PC-3 (cell line): ENCODE results near the gene PTPRH. TPM values are rescaled to one million over a fixed set of nuclear protein-coding genes. Genes with fewer than 3 reads are reported as not detected.

ENCODE experiments used
- ATAC-seq: fragments of 200-7000 bp; cut with Tn5 transposase; 2 replicates; pipeline ENCODE4 v1.9.1; 2020; ENCODE audit warnings: mild to moderate bottlenecking, moderate library complexity
- BruUV-seq: library from RNA; stranded (reverse); fragments of 400-500 nt; replicated peaks from 2 replicates; lab custom pipeline; 2021; lab: Mats Ljungman, UMichigan
- CTCF ChIA-PET: fragments of 300-600 bp; sonication (Branson Sonifier 250); formaldehyde crosslinking; loops from one replicate; lab custom pipeline; 2022; ENCODE audit warnings: antibody characterized with exemption; lab: Charles Lee
- POLR2A ChIA-PET: fragments of 300-600 bp; sonication (Branson Sonifier 250); formaldehyde crosslinking; loops from one replicate; lab custom pipeline; 2022; ENCODE audit warnings: antibody characterized with exemption; ENCODE audit not compliant: unreplicated experiment; lab: Charles Lee
- DNase-seq: peaks from one replicate; pipeline ENCODE4 v3.0.0-alpha.2; 2015
- H2AFZ ChIP-seq: fragments of 300-600 bp; sonication (generic); 2 replicates; pipeline ENCODE4 v1.6.0; 2016; ENCODE audit warnings: antibody characterized with exemption, low read length
- H3F3A ChIP-seq: fragments of 300-600 bp; sonication (generic); one replicate; pipeline ENCODE4 v1.6.0; 2017; ENCODE audit warnings: antibody characterized with exemption, low read length, control low read depth, mild to moderate bottlenecking; ENCODE audit not compliant: unreplicated experiment
- H3K27ac ChIP-seq: fragments of 300-600 bp; sonication (generic); 2 replicates; pipeline ENCODE4 v1.5.1; 2016; ENCODE audit warnings: mild to moderate bottlenecking, low read length
- H3K27me3 ChIP-seq: fragments of 300-600 bp; sonication (generic); 2 replicates; pipeline ENCODE4 v1.6.1; 2016; ENCODE audit warnings: low read length, mixed read lengths
- H3K36me3 ChIP-seq: fragments of 300-600 bp; sonication (generic); 2 replicates; pipeline ENCODE4 v1.6.1; 2016; ENCODE audit warnings: low read depth, mixed run types, low read length, mixed read lengths
- H3K4me1 ChIP-seq: fragments of 300-600 bp; sonication (generic); 2 replicates; pipeline ENCODE4 v1.5.1; 2016; ENCODE audit warnings: low read length; ENCODE audit not compliant: insufficient read depth
- H3K4me2 ChIP-seq: fragments of 300-600 bp; sonication (generic); 2 replicates; pipeline ENCODE4 v1.6.0; 2016; ENCODE audit warnings: low read length
- H3K4me3 ChIP-seq: fragments of 300-600 bp; sonication (generic); 2 replicates; pipeline ENCODE4 v1.5.1; 2016; ENCODE audit warnings: mild to moderate bottlenecking, low read length, mixed read lengths
- H3K79me2 ChIP-seq: fragments of 300-600 bp; sonication (generic); 2 replicates; pipeline ENCODE4 v1.6.1; 2017; ENCODE audit warnings: low read length, mixed read lengths
- H3K9ac ChIP-seq: fragments of 300-600 bp; sonication (generic); 2 replicates; pipeline ENCODE4 v1.6.0; 2016; ENCODE audit warnings: mild to moderate bottlenecking, low read length
- H3K9me2 ChIP-seq: fragments of 300-600 bp; sonication (generic); replicated peaks from 2 replicates; pipeline ENCODE4 v1.6.1; 2016; ENCODE audit warnings: mixed run types, low read length, mixed read lengths
- H3K9me3 ChIP-seq: fragments of 300-600 bp; sonication (generic); 2 replicates; pipeline ENCODE4 v1.6.1; 2016; ENCODE audit warnings: low read length, mixed read lengths
- H4K20me1 ChIP-seq: fragments of 300-600 bp; sonication (generic); 2 replicates; pipeline ENCODE4 v1.6.1; 2016; ENCODE audit warnings: low read length, mixed read lengths
- CTCF ChIP-seq: fragments of 300-600 bp; sonication (generic); conservative IDR thresholded peaks from 2 replicates; pipeline ENCODE4 v1.5.1; 2017; ENCODE audit warnings: antibody characterized with exemption, low read depth, mild to moderate bottlenecking, low read length
- EZH2 ChIP-seq: fragments of 300-600 bp; sonication (generic); IDR thresholded peaks from one replicate; pipeline ENCODE4 v1.6.1; 2017; ENCODE audit warnings: antibody characterized with exemption, mild to moderate bottlenecking, low read length; ENCODE audit not compliant: unreplicated experiment
- EZH2phosphoT487 ChIP-seq: fragments of 300-600 bp; sonication (generic); IDR thresholded peaks from 2 replicates; pipeline ENCODE4 v1.6.1; 2018; ENCODE audit warnings: mild to moderate bottlenecking, antibody characterized with exemption, low read length, borderline replicate concordance
- intact Hi-C: fragments of 100-400 bp; cut with micrococcal nuclease; formaldehyde crosslinking; loops from 2 replicates; pipeline ENCODE4 v1.9.0; 2023
- total RNA-seq: library from RNA; depleted of rRNA; stranded (reverse); fragments of >200 nt; gene quantifications from 2 replicates; pipeline ENCODE4 v1.2.3, GENCODE V29; 2014

PTPRH gene
- total RNA-seq, 1 experiment from 2014 or later = 10.9 TPM

- H2AFZ ChIP-seq = peak overlapping the region; percentile 15; the same call in 1 of the 2 replicates
- intact Hi-C loops = loop anchor here (1.0 to 10.0 kb wide), 2 partner anchors 43 to 168 kb away; partner anchors contain the start of genes PPP6R1, RPL28 and TMEM238
- DNase-seq = peak; percentile 100
Observed at GRCh38 chr19:55216461-55217198, 7.3 kb upstream of the PTPRH start.

GRCh38 chr19:55213547-55213946 is 4.2 kb upstream of the PTPRH start:
- POLR2A ChIA-PET = no interaction called here
- Histone ChIP-seq H3K9me3 (no peaks in the 10 kb centered on the region), H3K4me1 (peaks cover 40% of the 10 kb centered on the region), H3K27ac (no peak overlapping the region), H2AFZ (no peak overlapping the region), H3K4me3 (no peak overlapping the region), H3K79me2 (no peaks in the 10 kb centered on the region), H3K9me2 (no peaks in the 10 kb centered on the region), H4K20me1 (no peaks in the 10 kb centered on the region), H3K36me3 (no peaks in the 10 kb centered on the region), H3F3A (peaks cover 8% of the 10 kb centered on the region), H3K4me2 (no peak overlapping the region), H3K27me3 (no peaks in the 10 kb centered on the region), H3K9ac (no peak overlapping the region)
- TF ChIP-seq EZH2 (no peak), EZH2phosphoT487 (no peak), CTCF (no peak)
- no TSS peak for BruUV-seq
- CTCF ChIA-PET = no interaction called here
- no peak for DNase-seq
- intact Hi-C loops = loop anchor here (5.0 to 10.0 kb wide), 3 partner anchors 41 to 171 kb away; partner anchors contain the start of genes KMT5C, RPL28 and TMEM238
- ATAC-seq = no peak

More at GRCh38 chr19:55216461-55217198, 7.3 kb upstream of the PTPRH start:
- ATAC-seq = peak; percentile 91
- CTCF ChIA-PET = interaction anchor here (0.6 kb wide), 1 partner anchor 168 kb away, joined by 3 read pairs; the partner anchor contains the start of gene TMEM238
- Histone ChIP-seq H3K27me3 (no peaks in the 10 kb centered on the region), H3K9me3 (no peaks in the 10 kb centered on the region), H3K9me2 (no peaks in the 10 kb centered on the region), H3K36me3 (no peaks in the 10 kb centered on the region), H3K79me2 (no peaks in the 10 kb centered on the region), H3K4me1 (peaks cover 22% of the 10 kb centered on the region), H3K4me2 (peak overlapping the region; percentile 77), H3K9ac (peak overlapping the region; percentile 37; the same call in 1 of the 2 replicates), H3K27ac (peak overlapping the region; percentile 84), H3F3A (no peaks in the 10 kb centered on the region), H3K4me3 (peak overlapping the region; percentile 44), H4K20me1 (no peaks in the 10 kb centered on the region)
- TSS peak; percentile 77 for BruUV-seq
- TF ChIP-seq EZH2phosphoT487 = no peak
- no peak for TF ChIP-seq CTCF
- no peak for TF ChIP-seq EZH2
- POLR2A ChIA-PET = interaction anchor here (0.6 to 1.0 kb wide), 2 partner anchors 50 to 1348 kb away, joined by 3 read pairs; partner anchors contain the start of gene DNAAF3

GRCh38 chr19:55212447-55212846 is 3.1 kb upstream of the PTPRH start:
- DNase-seq (peak; percentile 95), ATAC-seq (peak; percentile 29)
- CTCF ChIA-PET = no interaction called here
- BruUV-seq = no TSS peak
- H3K9ac ChIP-seq = no peak overlapping the region
- no peaks in the 10 kb centered on the region for H3K27me3 ChIP-seq
- H3K79me2 ChIP-seq = no peaks in the 10 kb centered on the region
- H4K20me1 ChIP-seq = no peaks in the 10 kb centered on the region
- H3K4me3 ChIP-seq = no peak overlapping the region
- intact Hi-C loops = loop anchor here (1.0 to 10.0 kb wide), 6 partner anchors 40 to 206 kb away; partner anchors contain the start of genes KMT5C, PPP6R1, RPL28 and TMEM238
- H3K9me2 ChIP-seq = no peaks in the 10 kb centered on the region
- peaks cover 8% of the 10 kb centered on the region for H3F3A ChIP-seq
- POLR2A ChIA-PET = no interaction called here
- H3K4me1 ChIP-seq = peaks cover 37% of the 10 kb centered on the region
- H3K27ac ChIP-seq = no peak overlapping the region
- no peak overlapping the region for H2AFZ ChIP-seq
- no peaks in the 10 kb centered on the region for H3K36me3 ChIP-seq
- H3K9me3 ChIP-seq = no peaks in the 10 kb centered on the region
- TF ChIP-seq CTCF (peak; percentile 99), EZH2 (no peak)
- H3K4me2 ChIP-seq = no peak overlapping the region
